ENCODE results near the gene PHLDA1.

The PHLDA1 gene

GRCh38 chr12:76031414-76032042 is at the start of gene PHLDA1:
TSS of gene PHLDA1 (minus strand) at chr12:76031776.
- DNase-seq (ENCODE audit: low read depth), result peak; percentile 25

DNA sequence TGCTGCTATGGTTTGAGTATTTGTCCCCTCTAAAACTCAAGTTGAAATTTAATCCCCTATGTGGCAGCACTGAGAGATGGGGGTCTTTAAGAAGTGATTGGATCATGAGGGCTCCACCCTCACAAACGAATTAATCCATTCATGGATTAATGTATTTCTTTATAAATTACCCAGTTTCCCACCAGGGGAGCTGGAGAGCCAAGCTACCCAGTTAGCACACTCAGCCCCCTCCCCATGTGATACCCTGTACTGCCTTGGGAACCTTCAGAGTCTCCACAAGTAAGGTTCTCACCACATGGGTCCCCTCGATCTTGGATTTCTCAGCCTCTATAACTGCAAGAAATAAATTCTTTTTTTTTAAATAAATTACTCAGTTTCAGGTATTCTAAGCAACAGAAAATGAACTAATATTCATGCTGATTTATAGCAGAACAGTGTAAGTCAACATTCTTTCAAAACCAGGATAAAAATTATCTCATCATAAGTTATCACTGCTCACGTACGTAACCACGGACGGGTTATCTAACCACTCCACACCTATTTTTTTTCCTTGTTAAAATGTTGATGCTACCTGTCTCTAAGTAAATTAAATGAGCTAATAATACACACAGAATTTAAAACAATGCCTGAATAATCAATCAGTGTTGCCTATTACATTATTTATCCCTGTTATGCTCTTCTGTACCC is 49.3 kb upstream of the PHLDA1 start:
- no peak for DNase-seq (ENCODE audit: low read depth)

DNA sequence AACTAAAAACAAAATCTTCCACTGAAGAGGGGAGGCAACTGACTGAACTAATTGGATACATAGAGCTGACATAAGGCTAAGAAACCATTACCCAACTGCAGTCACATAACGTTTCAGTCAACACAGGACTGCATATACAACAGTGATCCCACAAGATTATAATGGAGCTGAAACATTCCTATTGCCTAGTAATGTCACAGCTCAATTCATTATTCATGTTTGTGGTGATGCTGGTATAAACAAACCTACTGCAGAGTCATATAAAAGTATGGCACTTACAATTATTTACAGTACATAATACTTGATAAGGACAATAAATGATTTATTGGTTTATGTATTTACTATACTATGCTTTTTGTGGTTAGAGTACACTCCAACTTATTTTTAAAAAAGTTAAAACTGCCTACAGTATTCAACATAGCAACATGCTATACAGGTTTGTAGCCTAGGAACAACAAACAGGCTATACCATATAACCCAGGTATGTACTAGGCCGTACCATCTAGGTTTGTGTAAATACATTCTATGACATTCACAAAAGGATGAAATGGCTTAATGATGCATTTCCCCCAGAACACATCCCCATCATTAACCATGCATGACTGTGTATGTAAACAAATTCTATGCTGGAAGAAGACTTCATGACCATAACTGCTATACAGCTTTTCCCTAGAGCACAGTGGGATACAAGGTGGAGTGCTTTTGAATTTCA is 48.6 kb upstream of the PHLDA1 start:
- no peak for DNase-seq (ENCODE audit: low read depth)

DNA sequence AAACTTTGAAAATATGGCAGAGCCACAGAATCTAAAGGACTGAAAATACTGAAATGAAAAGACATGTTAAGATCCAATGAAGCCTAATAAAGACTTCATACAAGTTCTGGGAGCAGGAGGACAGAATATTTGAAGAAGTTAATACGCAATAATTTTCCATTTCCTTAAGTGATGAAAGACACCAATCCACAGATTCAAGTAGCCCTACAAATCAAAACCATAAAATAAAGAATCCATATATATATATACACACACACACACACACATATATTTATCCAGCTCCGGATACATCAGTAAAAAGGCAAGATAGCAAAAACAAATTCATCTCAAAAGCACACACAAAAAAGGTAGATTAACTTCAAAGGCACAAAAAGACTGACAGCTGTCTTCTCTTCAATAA is 47.2 kb upstream of the PHLDA1 start:
- no peak for DNase-seq (ENCODE audit: low read depth)

- DNase-seq (ENCODE audit: low read depth), result no peak
Measured at GRCh38 chr12:76075448-76075847, 43.9 kb upstream of the PHLDA1 start.

DNA sequence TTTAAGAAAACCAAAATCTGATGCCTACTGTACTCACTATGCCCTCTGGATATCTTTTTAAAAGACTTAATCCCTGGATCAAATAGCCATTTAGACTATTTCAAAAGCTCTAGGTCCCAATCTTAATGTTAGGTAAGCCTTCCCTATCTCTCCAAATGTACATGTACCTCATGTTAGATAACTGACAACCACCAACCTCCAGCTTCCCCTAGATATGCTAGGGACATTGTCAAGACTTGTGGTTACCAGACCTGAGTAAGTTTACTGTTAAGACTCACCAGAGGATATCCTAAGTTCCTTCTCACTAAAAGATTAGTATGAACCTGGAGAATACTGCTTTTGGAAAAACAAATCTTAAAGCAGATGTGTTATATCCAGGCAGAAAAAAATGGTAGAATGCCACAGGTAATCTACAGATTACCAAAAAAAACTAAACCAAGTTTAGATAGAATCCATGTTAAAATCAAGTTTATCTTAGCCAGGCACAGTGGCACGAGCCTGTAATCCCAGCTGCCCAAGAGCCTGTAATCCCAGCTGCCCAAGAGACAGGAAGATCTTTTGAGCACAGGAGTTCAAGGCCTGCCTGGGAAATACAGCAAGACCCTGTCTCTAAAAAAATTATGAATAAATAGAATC is 43.2 kb upstream of the PHLDA1 start:
- DNase-seq (ENCODE audit: low read depth), result no peak

GRCh38 chr12:76073561-76073960 is 42.0 kb upstream of the PHLDA1 start:
- no peak for DNase-seq (ENCODE audit: low read depth)

GRCh38 chr12:76072568-76072967 is 41.0 kb upstream of the PHLDA1 start:
- no peak for DNase-seq (ENCODE audit: low read depth)

DNA sequence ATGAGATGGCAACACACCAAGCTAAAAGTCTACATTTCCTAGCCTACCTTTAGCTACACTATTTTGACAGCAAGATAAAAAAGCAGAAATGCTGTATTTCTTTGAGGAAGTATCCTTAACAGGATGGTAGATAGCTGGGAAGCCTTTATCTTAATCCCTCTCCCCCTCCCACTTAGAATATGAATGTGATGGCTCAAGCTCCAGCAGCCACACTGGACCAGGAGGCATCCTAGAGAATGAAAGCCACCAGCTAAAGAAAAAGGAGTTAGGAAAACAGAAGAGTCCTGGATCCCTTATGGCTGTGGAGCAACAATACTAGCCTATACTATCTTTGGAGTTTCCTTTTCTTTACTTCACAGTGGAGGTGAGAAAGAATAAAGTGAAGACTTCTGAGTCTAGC is 37.8 kb upstream of the PHLDA1 start:
- no peak for DNase-seq (ENCODE audit: low read depth)

GRCh38 chr12:76065917-76066316 is 34.3 kb upstream of the PHLDA1 start:
- no peak for DNase-seq (ENCODE audit: low read depth)

- no peak for DNase-seq (ENCODE audit: low read depth)
Measured at GRCh38 chr12:76064904-76065303, 33.3 kb upstream of the PHLDA1 start.

- no peak for DNase-seq (ENCODE audit: low read depth)
Measured at GRCh38 chr12:76060111-76060510, 28.5 kb upstream of the PHLDA1 start.

DNA sequence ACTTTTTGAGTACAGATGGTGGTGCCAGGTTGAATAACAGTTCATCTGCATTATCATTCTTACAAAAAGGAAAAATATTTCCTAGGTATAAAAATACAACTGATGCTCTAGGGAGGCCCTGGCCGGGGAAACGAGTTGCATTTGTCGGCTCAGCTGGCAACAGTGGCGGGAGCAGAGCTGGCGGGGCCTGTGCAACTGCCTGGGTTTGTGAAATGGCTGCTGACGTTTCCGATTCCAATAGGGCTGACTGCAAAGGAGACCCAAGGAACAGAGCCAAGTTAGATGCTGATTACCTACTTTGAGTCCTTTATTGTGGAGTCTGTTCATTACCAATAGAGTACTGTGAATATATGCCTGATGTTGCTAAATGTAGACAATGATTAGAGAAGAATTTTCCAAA is 25.8 kb upstream of the PHLDA1 start:
- DNase-seq (ENCODE audit: low read depth), result no peak

DNA sequence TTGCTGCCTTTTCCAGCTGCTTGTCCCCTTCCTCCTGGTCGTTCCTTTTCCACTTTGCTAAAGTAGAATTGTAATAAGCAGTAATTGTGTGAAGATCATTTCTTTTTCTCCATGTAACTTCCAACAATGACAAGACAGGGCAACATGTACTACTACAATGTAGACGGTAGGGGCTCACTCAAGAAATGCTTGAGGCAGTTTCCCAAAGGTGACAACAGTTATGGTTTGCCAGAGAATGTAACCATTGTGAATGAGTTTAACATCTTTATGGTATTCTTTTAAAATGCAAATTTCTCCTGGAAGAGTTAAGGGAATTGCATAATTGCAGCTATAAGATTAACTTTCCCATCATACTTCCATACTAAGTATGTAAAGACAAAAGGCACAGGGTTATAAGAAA is 23.8 kb upstream of the PHLDA1 start:
- no peak for DNase-seq (ENCODE audit: low read depth)

DNA sequence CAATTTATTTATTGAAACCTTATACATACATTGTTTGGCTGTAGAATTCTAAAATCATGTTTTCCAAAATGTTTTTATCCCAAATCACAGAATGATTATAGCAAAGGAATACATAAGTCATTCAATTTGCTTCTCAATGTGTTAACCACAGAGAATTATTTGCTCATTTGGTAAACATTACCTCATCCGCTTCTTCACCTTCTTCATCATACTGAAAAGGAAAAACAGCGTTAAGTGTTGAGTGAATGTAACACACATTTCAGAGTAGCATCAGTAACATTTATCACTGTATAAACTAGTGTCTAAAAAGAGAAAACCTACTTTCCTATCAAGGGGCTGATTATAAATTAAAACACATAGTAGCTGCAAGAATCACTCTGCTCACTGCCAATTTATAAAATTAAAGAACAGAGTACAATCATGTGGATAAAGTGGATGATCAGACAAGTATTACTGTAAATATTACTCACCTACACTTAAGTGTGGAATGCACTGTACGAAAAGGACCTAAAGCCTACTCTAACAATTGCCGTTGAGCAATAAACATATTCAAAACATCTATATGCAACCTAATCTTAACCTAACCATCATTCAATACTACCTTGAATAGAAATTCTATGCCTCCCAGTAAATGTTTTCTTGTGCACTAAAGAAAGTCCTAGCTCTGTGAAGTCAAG is 18.1 kb upstream of the PHLDA1 start:
- DNase-seq (ENCODE audit: low read depth), result no peak

DNA sequence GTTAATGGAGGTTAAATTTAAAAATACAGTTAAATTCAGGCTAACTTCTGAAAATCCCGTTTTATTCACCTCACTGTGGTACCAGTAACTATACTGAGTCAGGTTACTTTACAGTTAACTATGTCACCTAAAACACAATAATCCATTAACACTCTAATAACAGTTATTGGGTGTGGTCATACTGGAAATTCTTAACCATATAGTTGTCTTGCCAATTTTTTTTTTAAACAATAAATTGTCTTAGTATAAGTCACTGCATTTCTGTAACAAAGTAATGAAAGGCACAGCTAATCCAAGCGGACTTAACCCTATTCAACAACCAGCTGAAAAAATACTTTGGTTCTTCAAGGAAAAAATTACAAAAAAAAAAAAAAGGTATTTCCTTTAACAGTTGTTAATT is 16.2 kb upstream of the PHLDA1 start:
- no peak for DNase-seq (ENCODE audit: low read depth)

DNA sequence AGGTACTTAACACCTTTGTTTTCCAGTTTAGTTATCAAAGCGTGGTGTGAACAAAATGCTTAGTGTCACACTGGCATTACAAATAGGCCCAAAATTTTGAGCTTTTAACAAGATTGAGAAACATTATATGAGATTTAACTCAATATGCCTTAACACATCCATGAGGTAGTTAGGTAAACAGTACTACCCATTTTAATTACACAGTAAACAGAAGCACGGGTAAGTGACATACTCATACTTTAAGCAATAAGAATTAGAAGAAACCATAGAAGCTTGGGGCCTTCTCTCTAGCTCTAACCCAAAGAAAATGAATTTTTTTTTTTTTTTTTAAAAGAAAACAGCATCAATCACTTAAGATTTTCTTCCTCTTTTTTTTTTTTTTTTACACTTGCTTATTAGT is 15.5 kb upstream of the PHLDA1 start:
- no peak for DNase-seq (ENCODE audit: low read depth)

- no peak for DNase-seq (ENCODE audit: low read depth)
Measured at GRCh38 chr12:76043377-76043776, 11.8 kb upstream of the PHLDA1 start.

- DNase-seq (ENCODE audit: low read depth), result no peak
Measured at GRCh38 chr12:76042147-76042546, 10.6 kb upstream of the PHLDA1 start.

DNA sequence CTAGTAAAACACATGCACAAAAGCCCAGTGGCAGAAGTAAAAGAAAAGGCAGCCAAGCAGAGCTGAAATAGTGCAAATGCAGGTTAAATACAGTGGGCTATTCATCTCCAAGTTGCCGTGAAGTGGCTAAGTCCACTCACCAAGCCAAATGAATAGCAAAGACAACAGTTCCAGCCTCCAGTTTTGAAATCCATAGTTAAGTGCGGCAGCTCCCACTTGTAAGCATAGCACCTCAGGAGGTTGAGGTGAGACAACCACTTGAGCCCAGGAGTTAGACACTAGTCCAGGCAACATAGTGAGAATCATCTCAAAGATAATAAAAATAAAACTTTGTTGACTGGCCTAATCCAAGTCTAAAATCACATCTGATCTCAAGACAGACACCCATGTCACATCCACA is 9.8 kb upstream of the PHLDA1 start:
- DNase-seq (ENCODE audit: low read depth), result no peak

- DNase-seq (ENCODE audit: low read depth), result no peak
Measured at GRCh38 chr12:76040461-76040860, 8.9 kb upstream of the PHLDA1 start.

DNA sequence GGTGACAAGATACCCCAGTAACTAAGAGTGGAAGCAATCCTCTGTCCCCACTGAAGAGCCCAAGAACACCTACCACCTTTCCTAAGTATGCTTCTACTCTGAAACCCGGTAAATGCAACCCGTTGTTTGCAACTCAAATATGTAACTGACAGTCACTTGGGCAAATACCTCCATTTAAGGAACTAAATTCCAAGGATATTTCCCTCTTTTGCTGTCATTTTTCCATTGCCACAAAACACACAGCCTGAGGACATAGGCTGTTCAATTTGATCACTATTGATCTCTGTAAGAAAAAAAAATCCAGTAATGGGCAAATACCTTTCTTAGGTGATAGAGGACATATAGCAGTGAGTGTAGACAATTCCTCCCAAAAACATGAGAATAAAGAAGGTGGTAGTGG is 6.6 kb upstream of the PHLDA1 start:
- DNase-seq (ENCODE audit: low read depth), result no peak
